ENCODE measurements around the gene CLHC1. TPM values are rescaled to one million over a fixed set of nuclear protein-coding genes. Genes with fewer than 3 reads are reported as not detected.
A peak's percentile ranks its signal among the peaks of the same experiment; 100 is the strongest.

Gene CLHC1
- polyA plus RNA-seq, 1 of the 3 experiments (the other 2 are of a cell fraction) = 3.8 TPM

GRCh38 chr2:55268907-55269644 is 37.0 kb upstream of the CLHC1 start, which contains the start of gene MTIF2 (continued):
- TF ChIP-seq REST (IDR thresholded peaks at IDR 0.05; ENCODE audit: low read depth, low read length) (peak; percentile 66; the same call in 1 of the 2 replicates), YY1 (IDR thresholded peaks at IDR 0.05; ENCODE audit: low read depth) (peak; percentile 83), TCF12 (IDR thresholded peaks at IDR 0.05) (peak; percentile 38; the same call in 1 of the 2 replicates), TEAD4 (IDR thresholded peaks at IDR 0.05; ENCODE audit: borderline replicate concordance, insufficient read depth) (0 out of 2 replicates have a peak, but pooled peaks have one; percentile 32), SIN3A (IDR thresholded peaks at IDR 0.05; ENCODE audit: borderline replicate concordance, low read depth, low read length) (peak; percentile 95), RCOR1 (IDR thresholded peaks at IDR 0.05; ENCODE audit: low read length) (0 out of 2 replicates have a peak, but pooled peaks have one; percentile 44), USF2 (IDR thresholded peaks at IDR 0.05; ENCODE audit: borderline replicate concordance, low read depth, low read length) (no peak), MAX (IDR thresholded peaks at IDR 0.05; ENCODE audit: low read depth) (peak; percentile 86; the same call in 1 of the 2 replicates), ELF1 (IDR thresholded peaks at IDR 0.05) (peak; percentile 99), CHD2 (IDR thresholded peaks at IDR 0.05; ENCODE audit: low read length, partially characterized antibody) (peak; percentile 82), FOXM1 (IDR thresholded peaks at IDR 0.05; ENCODE audit: low read depth) (no peak), TAF1 (IDR thresholded peaks at IDR 0.05; ENCODE audit: borderline replicate concordance, low read depth, low read length) (peak; percentile 90), EZH2phosphoT487 (IDR thresholded peaks at IDR 0.05; ENCODE audit: borderline replicate concordance, low read depth) (no peak), RXRA (IDR thresholded peaks at IDR 0.05; ENCODE audit: borderline replicate concordance, low read depth) (no peak; the same call in 1 of the 2 replicates), RFX5 (IDR thresholded peaks at IDR 0.05; ENCODE audit: low read length) (no peak), NFIC (IDR thresholded peaks at IDR 0.05; ENCODE audit: borderline replicate concordance) (peak; percentile 51), MEF2A (IDR thresholded peaks at IDR 0.05; ENCODE audit: borderline replicate concordance, low read depth) (no peak), SMC3 (IDR thresholded peaks at IDR 0.05; ENCODE audit: low read depth, low read length) (no peak; the same call in 1 of the 2 replicates), IRF3 (IDR thresholded peaks at IDR 0.05; ENCODE audit: low read depth, low read length) (no peak), GABPA (IDR thresholded peaks at IDR 0.05; ENCODE audit: low read depth) (peak; percentile 100), FOSL2 (IDR thresholded peaks at IDR 0.05; ENCODE audit: borderline replicate concordance, low read depth) (peak; percentile 12; the same call in 1 of the 2 replicates), GATA2 (CRISPR knock-in tag; IDR thresholded peaks at IDR 0.05) (no peak)

Data from SK-N-SH (cell line).